Measurements from ENCODE around the gene IFT25.
"Not testable (repeated sequence)": the region's sequence is repeated elsewhere in the genome, so short reads cannot be mapped to it uniquely, and the experiment has no call there.

IFT25 gene

GRCh38 chr1:53889304-53890298, 55.9 kb downstream of the IFT25 start, which contains the start of gene YIPF1:
TSS of gene YIPF1 (minus strand) at chr1:53889797. CDS start at chr1:53888937, 860 bp downstream.
- H3K4me1 ChIP-seq = peaks cover 5% of the 10 kb centered on the region
- H3K9me3 ChIP-seq (ENCODE audit: control insufficient read depth, low read length) = no peaks in the 10 kb centered on the region
- no peaks in the 10 kb centered on the region for H3K36me3 ChIP-seq (ENCODE audit: control insufficient read depth, insufficient read depth, low read length)
- no peaks in the 10 kb centered on the region for H3K79me2 ChIP-seq
- H3K27ac ChIP-seq = peak within 1 kb of the TSS; percentile 65
- H3K4me3 ChIP-seq (ENCODE audit: low read depth, low read length) = peak within 1 kb of the TSS; percentile 96
- H2AFZ ChIP-seq = peak within 1 kb of the TSS; percentile 76
- no peak within 1 kb of the TSS for H3K9ac ChIP-seq
- no peak for TF ChIP-seq CTCF (IDR thresholded peaks at IDR 0.05)
- H3K27me3 ChIP-seq (ENCODE audit: control insufficient read depth, insufficient read depth, low read length) = no peaks in the 10 kb centered on the region
- H3K4me2 ChIP-seq (ENCODE audit: low read length) = peak within 1 kb of the TSS; percentile 70

DNA sequence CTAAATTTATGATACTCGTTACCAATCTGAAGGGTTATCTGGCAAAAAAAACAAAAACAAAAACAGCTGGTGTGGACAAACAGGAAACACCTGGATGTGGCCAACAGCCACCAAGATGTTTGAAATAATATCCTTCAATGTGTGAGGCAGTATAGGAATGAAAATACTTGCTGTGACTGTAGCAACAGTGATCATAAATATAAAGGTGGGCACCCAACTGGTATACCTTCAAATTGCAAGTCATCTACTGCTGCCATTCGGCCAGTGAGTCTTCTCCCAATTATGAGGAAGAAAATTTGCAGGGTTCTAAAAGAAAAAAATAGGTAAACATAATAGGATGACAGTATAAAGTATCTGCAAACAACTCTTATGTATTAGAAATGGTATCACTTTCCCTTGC, 56.8 kb downstream of the IFT25 start:
- H3K27ac ChIP-seq = peak overlapping the region; percentile 65
- H3K27me3 ChIP-seq (ENCODE audit: control insufficient read depth, insufficient read depth, low read length) = no peaks in the 10 kb centered on the region
- H3K4me1 ChIP-seq = peaks cover 5% of the 10 kb centered on the region
- H2AFZ ChIP-seq = no peak overlapping the region
- H3K4me2 ChIP-seq (ENCODE audit: low read length) = peak overlapping the region; percentile 70
- TF ChIP-seq CTCF (IDR thresholded peaks at IDR 0.05) = no peak
- peak overlapping the region; percentile 96 for H3K4me3 ChIP-seq (ENCODE audit: low read depth, low read length)
- H3K36me3 ChIP-seq (ENCODE audit: control insufficient read depth, insufficient read depth, low read length) = no peaks in the 10 kb centered on the region
- H3K9me3 ChIP-seq (ENCODE audit: control insufficient read depth, low read length) = no peaks in the 10 kb centered on the region
- no peak overlapping the region for H3K9ac ChIP-seq
- H3K79me2 ChIP-seq = no peaks in the 10 kb centered on the region

DNA sequence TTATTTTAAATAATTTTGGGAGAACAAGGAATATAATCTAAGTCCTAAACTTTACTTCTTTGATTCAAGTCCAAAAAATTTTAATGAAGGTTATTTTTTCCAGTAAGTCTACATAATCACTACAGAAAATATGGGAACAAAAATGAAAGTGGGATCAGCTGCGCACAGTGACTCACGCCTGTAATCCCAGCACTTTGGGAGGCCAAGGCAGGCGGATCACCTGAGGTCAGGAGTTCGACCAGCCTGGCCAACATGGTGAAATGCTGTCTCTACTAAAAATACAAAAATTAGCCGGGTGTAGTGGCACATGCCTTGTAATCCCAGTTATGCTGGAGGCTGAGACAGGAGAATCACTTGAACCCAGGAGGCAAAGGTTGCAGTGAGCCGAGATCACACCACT, 61.9 kb downstream of the IFT25 start:
- not testable (repeated sequence) for H3K4me3 ChIP-seq (ENCODE audit: low read depth, low read length); H2AFZ ChIP-seq; H3K79me2 ChIP-seq; H3K9ac ChIP-seq; H3K4me2 ChIP-seq (ENCODE audit: low read length); H3K27me3 ChIP-seq (ENCODE audit: control insufficient read depth, insufficient read depth, low read length); H3K27ac ChIP-seq; H3K36me3 ChIP-seq (ENCODE audit: control insufficient read depth, insufficient read depth, low read length); H3K4me1 ChIP-seq; H3K9me3 ChIP-seq (ENCODE audit: control insufficient read depth, low read length)

- not testable (repeated sequence) for H3K27ac ChIP-seq; H3K4me1 ChIP-seq; H3K4me2 ChIP-seq (ENCODE audit: low read length); H3K79me2 ChIP-seq; H3K9me3 ChIP-seq (ENCODE audit: control insufficient read depth, low read length); H3K9ac ChIP-seq; H3K4me3 ChIP-seq (ENCODE audit: low read depth, low read length); H3K36me3 ChIP-seq (ENCODE audit: control insufficient read depth, insufficient read depth, low read length); H3K27me3 ChIP-seq (ENCODE audit: control insufficient read depth, insufficient read depth, low read length); H2AFZ ChIP-seq
Observed at GRCh38 chr1:53881853-53882252, 63.6 kb downstream of the IFT25 start.

GRCh38 chr1:53878492-53879105, 66.9 kb downstream of the IFT25 start:
- no peak overlapping the region for H3K9ac ChIP-seq
- H3K27me3 ChIP-seq (ENCODE audit: control insufficient read depth, insufficient read depth, low read length) = no peaks in the 10 kb centered on the region
- H2AFZ ChIP-seq = no peak overlapping the region
- no peaks in the 10 kb centered on the region for H3K9me3 ChIP-seq (ENCODE audit: control insufficient read depth, low read length)
- no peak overlapping the region for H3K27ac ChIP-seq
- no peaks in the 10 kb centered on the region for H3K79me2 ChIP-seq
- H3K4me2 ChIP-seq (ENCODE audit: low read length) = no peak overlapping the region
- TF ChIP-seq CTCF (IDR thresholded peaks at IDR 0.05) = peak; percentile 28
- H3K4me3 ChIP-seq (ENCODE audit: low read depth, low read length) = no peak overlapping the region
- H3K36me3 ChIP-seq (ENCODE audit: control insufficient read depth, insufficient read depth, low read length) = no peaks in the 10 kb centered on the region
- H3K4me1 ChIP-seq = no peaks in the 10 kb centered on the region

GRCh38 chr1:53875150-53875549, 70.3 kb downstream of the IFT25 start:
- not testable (repeated sequence) for H3K9ac ChIP-seq; H3K4me3 ChIP-seq (ENCODE audit: low read depth, low read length); H3K27me3 ChIP-seq (ENCODE audit: control insufficient read depth, insufficient read depth, low read length); H3K79me2 ChIP-seq; H3K4me2 ChIP-seq (ENCODE audit: low read length); H3K9me3 ChIP-seq (ENCODE audit: control insufficient read depth, low read length); H3K4me1 ChIP-seq; H3K27ac ChIP-seq; H3K36me3 ChIP-seq (ENCODE audit: control insufficient read depth, insufficient read depth, low read length); H2AFZ ChIP-seq
